Hypothalamus (tissue), 51 donors: Measurements from ENCODE around the gene GABRR1.
"Not testable (repeated sequence)": the region's sequence is repeated elsewhere in the genome, so short reads cannot be mapped to it uniquely, and the experiment has no call there.

Source experiments
- DNase-seq, 51 donors: peaks; one replicate each; lab custom pipeline; 2025; lab: John Stamatoyannopoulos, UW

Gene GABRR1

DNA sequence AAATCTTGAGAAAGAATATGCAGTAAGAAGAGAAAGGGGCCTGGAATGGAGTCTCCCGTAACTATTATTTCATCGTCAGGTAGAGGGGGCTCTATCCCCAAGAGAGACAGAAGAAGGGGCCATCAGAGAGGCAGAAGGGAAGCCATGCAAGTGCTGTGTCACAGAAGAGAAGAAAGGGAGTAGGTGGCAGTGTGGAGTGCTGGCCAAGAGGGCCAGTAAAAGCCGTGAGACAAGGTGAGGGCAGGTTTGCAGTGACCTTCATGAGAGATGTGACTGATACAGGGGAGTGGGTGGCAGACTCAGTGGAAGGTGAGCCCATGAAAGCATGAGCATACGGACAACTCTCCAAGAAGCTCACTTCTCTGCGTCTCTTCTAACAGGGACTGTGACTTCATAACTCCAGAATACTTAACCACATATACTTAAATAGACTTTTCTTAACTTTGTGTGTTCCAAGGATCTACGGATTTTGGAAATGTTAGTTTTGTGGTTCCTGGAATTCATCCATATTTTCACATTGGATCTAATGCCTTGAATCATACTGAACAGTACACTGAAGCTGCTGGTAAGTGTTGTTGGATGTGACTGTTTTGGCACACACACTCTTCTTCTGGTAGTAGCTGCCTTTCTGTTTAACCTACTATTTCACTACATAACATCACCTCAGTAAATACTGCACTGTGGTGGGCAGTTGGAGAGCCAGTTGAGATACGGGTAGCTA, 55.7 kb downstream of the GABRR1 start:
- DNase-seq: no peak

DNA sequence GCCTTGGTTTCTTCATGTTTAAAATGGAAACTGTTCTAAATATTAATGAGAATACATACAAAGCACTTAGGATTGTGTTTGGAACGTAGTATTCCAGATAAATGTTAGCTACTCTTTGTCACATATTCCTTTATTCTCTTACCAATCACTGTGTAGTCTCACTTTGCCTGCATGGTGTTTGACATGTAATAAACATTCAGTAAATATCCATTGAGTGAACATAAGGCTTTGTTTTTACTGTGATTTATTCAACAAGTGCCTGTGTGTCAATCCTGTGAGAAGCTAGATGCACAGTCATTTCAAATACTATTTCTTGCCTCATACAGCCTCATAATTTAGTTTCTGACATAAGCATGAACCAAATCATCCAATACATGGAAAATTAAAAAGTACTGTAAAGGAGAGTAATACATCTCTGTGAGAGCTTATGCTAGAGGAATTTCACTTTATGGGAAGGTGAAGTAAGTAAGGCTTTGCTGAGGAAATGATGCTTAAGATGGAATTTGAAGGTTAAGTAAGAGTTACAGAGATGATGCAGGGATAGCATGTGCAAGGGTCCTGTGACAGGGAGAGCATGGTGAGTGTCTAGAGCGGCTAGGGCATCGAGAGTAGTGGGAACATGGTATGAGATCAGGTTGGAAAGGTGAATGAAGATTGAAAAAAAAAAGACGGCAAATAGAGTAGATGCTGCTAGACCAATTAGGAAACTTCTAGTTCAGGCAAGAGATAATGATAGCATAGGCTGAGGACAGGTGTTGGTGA, 56.6 kb downstream of the GABRR1 start:
- no peak for DNase-seq

DNA sequence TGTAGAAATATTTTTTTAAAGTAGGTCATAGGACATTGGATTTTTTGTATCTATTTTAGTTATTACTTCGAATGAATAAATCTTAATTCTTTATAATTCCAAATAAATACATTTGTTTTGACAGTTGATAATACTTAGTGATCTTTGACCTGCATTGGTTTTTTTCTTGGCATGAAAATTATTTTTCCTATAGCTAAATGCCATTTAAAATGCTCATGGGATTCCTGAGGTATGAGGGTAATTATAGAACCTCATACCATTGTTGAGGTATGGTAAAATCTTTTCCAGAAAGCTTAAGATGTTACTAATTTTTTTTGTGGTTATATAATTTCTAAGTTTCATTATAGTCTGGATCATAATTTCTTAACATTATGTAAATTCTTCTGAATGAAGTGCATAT, 63.0 kb downstream of the GABRR1 start:
- no peak for DNase-seq

DNA sequence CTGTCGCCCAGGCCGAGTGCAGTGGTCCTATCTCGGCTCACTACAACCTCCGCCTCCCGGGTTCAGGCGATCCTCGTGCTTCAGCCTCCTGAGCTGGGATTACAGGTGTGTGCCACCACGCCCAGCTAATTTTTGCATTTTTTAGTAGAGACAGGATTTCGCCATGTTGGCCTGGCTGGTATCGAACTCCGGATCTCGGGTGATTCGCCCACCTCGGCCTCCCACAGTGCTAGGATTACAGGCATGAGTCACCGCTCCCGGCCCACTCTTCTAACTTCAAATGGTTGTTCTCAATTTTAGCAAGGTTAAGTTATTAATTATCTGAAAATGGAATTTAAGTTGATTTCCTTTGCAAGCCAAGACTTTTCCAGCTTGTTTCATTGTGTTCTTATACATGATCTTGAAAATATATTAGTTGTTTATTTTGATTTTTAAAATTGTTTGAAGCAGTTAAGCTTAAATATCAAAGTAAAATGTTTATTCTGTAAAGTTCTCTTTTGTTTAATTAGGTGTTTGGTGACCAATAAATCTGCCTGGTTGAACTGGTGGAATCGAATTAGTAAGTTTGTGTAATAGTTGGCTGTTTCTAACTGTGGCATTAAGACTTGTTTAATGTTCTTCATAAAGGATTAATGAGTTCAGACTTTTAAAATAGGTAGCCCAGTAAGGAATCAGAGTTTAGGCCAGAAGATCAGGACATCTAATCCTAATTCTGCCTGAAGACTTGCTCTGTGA, 69.0 kb downstream of the GABRR1 start:
- DNase-seq: no peak

DNA sequence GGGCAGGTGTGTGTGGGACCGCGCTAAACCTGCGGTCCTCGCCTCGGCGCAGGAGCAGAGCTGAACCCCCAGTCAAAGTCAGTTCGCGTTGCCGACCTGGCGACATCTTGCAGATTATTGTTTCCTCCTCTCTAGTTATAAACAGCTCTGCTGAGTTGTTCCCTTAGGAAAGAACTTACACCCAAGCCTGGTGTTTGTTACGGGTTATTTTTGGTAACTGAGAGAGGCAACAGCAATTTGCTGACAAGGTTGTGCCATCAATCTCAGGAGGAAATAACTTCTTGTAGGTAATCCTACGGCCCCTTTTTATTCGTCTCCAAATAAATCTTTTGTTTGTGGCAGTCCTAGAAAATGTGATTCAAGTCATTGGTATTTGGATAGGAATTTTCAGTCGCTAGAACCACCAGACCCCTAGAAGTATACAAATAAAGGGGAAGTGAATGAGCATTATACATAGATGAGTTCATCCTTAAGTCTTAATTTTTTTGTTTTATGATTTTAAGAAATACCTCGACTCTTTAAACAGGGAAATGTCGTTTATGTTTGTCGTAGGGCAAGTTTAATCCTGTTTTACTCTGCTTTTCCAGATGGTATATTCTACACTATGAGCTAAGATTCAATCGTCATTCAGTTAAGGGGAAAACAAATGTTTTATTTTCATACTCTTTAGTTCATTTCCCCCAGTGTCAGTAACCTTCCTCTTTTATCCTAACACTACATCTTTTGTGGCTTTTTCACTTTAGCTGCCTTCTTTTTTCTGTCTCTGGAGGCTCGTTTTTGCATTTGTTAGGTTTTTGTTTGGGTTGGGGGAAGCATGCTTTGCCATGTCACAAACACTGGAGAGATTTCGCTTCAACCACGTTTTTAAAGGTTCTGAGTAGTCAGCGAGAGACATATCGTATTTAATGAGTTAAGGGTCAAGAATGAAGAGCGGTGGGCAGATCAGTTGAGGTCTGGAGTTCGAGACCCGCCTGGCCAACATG, 70.1 kb downstream of the GABRR1 start:
- DNase-seq: peak in 2 of 51 donors; percentile 24 to 48

DNA sequence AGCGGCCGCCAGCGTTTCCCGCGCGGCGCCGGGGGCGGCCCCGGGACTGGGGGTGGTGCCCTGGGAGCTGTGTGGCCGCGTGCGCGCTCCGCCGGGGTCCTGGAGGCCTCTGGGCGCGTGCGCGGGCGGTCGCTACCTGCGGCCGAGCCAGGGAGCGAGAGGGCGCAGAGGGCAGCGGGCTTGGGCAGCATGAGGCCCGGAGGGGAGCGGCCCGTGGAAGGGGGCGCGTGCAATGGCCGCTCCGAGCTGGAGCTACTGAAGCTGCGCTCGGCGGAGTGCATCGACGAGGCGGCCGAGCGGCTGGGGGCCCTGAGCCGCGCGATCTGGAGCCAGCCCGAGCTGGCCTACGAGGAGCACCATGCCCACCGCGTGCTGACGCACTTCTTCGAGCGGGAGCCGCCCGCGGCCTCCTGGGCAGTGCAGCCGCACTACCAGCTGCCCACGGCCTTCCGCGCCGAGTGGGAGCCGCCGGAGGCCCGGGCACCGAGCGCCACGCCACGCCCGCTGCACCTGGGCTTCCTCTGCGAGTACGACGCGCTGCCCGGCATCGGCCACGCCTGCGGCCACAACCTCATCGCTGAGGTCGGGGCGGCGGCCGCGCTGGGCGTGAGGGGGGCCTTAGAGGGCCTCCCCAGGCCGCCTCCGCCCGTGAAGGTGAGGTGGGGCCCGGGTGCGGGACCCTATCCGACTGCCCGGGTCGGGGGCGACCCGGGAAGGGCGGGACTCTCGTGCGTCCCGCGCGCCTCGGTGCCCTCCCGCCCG, 71.0 kb downstream of the GABRR1 start, which contains the start of gene PM20D2:
Gene PM20D2 (plus strand): TSS at position 100 of the 762 bp plus-strand sequence. CDS start 90 bp downstream, at position 190.
- DNase-seq: peak in 48 of 51 donors; percentile 9 to 73 (median 44)

DNA sequence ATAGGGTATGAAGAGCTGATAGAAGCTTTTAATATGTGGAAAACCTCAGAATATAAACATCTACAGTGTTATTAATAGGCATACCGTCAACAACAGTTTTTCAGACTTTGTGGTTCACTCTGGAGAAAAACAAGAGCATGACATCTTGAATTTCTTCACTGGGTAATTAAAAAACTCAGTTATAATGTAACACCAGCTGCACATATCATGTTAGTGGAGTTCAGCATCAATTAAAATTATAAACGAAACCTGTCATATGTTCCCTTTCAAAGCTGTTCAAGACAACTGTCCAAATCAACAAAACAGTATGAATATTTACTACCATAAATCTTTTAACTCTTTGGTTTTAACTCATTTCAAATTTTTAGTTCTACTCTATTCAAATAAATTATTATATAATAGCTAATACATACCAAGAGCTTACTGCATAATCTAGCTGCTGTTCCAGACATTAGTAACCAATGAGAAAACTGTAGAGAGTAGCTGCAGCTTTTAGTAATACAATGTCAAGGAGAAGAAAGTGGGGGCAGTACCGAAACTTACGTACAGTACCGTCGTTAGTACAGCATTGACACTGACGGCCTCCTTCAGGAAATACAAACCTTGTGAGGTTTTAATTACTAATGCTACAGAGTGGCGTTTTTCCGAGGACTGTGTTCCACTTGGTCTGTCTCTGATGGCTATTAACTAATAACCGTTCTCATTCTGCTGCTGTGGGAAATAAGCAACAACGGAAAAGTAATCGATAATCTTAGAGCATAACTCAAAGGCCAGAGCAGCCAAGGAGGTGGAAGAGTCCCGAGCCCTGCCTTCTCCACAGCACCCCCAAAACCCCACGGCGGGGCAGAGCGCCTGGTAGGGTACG, 71.8 kb downstream of the GABRR1 start:
- peak in 2 of 51 donors; percentile 40 to 69 for DNase-seq

DNA sequence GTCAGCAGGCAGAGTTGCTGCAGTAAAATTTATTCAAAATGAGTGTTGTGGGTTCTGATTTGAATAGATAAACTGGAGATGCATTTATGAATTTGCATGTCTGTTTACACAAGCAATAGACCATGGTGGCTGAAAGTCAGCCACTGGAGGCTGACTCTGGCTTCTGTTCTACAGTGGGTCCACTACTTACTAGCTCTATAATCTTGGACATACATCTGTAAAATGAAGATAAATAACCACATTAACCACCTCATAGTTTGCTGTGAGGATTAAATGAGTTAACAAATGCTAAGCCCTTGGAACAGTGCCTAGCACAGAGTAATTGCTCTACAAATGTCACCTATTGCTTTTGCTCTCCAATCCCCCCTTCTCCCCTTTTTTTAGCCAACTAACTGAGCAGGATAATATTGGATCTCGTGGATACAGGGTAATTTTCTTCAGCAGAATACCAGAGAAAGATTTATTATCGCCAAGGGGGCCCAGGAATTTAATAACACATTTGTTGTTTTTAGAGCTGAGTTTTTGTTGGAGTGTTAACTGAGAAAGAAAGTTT, 72.7 kb downstream of the GABRR1 start:
- no peak for DNase-seq

DNA sequence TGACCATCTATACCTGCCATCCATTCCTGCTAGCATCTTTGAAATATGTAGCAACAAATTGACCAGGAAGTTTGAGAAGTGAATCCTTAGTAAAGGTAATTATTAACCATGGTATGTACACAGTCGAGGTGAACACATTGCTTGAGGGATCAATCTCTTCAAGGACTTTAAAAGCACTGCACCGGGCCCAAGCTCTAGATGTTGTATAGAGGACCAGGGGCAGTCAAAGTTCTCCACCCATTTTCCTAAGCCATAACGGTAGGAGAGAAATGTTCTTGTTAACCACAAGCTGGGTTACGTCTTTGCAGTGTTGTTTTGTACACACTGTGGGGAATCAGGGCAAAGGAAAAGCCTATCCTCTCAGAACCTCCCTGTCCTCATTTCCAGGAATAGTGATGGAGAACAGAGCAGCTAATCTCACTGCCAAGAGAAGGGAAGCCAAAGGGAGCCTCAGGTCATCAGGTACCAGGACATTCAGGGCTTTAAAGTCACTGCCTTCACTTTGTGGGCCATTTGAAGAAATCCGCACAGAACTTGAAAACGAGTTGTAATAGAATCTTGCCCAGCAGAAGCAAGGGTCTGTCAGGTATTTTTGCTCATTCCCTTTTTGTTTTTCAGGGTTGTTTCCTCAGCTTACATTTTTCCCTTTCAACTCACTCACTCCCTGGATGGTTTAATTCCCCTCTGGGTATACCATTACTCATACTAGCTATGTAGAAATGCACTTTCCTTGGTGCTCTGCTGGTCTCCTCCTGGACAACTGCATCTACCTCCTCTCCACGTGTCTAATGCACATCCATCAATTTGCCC, 76.6 kb downstream of the GABRR1 start:
- DNase-seq: no peak

DNA sequence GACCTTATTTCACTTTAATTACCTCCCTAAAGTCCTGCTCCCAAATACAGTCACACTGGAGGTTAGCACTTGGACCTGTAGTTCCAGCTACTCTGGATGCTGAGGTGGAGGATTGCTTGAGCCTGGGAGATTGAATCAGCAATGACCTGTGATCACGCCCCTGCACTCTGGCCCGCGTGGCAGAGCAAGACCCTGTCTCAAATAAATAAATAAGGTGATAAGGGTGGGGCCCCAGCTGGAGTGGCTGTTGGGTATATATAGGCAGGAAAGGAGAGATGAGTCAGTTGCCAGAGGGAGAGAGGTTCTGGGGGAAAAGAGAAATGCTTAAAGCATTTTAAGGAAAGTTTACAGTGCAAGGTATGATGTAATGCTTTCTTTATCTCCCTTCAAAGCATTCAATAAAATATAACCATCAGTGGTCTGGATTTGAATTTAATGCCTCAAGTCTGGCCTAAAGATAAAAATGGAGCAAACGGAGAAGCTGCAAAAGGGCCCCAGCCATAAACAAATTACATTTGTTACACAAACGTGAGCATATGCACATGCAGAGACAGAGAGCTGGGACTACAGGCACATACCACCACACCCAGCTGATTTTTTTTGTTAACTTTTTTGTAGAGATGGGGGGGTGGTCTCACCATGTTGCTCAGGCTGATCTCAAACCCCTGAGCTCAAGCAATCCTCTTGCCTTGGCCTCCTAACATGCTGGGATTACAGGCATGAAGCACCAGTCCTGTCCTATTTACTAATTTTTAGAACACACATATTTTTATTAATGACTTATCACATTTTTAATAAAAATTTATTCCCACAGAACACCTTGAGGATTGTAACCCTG, 77.4 kb downstream of the GABRR1 start:
- DNase-seq: no peak

DNA sequence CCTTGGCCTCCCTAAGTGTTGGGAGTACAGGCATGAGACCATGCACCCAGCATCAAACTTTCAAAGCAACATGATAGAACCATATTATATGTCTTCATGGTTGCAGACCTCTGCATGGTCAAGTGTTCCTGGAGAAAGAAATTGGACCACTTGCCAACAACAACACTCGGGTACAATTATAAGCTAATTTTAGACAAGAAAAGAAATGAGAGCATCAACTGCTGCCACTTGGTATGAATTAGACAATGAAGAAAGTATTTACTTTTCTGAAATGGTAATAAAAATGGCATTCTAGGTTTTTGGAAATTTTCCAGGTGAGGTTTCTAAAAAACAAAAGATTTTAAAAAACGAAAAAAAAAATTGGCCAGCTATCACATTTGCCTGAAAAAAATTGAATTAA, 79.0 kb downstream of the GABRR1 start:
- DNase-seq: no peak

DNA sequence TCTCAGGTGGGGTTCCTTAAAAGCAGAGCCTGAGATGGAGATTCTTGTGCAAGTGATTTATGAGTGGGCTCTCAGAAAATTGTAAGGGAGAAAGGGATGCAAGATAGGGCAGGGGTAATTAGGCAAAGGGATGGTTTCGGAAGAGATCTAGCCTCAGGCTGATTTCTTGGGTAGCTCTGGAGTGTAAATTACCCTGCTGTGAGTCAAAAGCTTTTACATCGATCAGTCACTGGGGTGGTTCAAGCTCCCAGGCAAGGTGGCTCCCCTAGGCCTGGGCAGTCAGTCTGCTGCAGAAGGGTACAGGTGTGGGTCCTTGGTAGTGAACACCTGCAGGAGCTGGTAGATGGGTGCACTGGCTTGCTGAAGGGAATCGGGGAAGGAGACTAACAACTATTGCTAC, 82.4 kb downstream of the GABRR1 start:
- no peak for DNase-seq

DNA sequence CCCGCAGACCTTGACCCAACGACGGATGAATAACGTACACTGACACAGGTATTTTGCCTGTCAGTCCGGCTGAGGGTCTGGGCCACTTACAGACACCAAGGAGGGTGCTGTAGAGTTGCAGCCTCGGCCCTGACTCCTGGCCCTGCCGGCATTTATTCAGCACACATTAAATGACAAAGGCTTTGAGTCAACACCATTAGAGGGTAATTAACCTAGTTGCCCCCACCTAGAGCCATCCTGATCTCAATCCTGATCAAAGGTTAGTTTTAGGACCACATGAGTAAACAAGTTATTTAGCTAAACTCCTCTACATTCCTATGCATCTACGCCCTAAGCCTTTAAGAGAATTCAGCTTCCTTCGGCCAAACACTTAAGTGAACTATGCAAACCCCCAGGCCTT, 83.2 kb downstream of the GABRR1 start:
- DNase-seq: no peak

DNA sequence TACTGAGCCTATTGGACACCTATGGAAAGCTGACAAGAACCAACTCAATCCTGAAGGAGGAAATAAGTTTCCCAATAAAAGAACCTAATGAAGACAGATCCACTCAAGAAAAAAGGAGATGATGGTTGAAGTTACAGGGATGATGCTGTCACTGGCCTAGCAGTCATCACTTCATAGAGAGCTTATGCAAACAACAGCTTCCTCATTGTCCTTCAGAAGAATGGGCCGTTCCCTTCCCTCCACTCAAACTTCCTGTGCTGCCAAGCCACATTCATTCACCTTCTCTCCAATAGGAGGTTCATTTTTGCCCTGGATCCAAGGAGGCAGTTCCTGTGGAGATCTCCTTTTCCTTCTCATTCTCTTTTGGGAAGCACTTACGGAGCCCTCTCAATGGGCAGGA, 85.1 kb downstream of the GABRR1 start:
- DNase-seq: no peak

DNA sequence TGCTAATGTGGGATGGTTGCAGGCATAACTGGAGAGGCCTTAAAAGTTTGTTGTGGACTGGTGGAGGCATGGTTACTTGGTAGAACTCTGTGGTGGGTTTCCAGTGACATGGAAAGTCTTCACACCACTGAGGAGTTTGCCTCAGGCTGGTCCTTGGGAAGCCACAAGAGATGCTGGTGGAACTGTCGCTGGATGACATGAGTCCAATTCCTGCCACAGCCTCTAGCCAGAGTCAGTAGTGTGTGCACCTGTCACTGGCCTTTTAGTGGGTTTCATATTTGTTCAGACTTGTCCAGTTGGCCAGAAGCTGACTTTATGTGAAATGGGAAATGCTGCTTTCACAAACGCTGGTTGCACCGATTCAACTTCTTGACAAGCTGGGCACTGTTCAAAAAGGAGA, 85.6 kb downstream of the GABRR1 start:
- no peak for DNase-seq

DNA sequence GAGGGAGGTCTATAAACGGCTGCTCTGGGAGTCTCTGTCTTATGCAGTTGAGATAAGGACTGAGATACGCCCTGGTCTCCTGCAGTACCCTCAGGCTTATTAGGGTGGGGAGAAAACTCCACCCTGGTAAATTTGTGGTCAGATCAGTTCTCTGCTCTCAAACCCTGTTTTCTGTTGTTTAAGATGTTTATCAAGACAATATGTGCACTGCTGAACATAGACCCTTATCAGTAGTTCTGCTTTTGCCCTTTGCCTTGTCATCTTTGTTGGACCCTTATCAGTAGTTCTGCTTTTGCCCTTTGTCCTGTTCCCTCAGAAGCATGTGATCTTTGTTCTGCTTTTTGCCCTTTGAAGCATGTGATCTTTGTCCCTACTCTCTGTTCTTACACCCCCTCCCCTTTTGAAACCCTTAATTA, 88.9 kb downstream of the GABRR1 start:
- not testable (repeated sequence) for DNase-seq
